Measurements from ENCODE around the gene ZNF512. TPM values are rescaled to one million over a fixed set of nuclear protein-coding genes. Genes with fewer than 3 reads are reported as not detected.
A peak's percentile ranks its signal among the peaks of the same experiment; 100 is the strongest.

ZNF512 gene
- total and polyA plus RNA-seq, 9 of the 15 experiments (the other 6 are each of a cell fraction or from before 2014, with no cell fraction given) = 24.7 to 101 (median 65.9) TPM

DNA sequence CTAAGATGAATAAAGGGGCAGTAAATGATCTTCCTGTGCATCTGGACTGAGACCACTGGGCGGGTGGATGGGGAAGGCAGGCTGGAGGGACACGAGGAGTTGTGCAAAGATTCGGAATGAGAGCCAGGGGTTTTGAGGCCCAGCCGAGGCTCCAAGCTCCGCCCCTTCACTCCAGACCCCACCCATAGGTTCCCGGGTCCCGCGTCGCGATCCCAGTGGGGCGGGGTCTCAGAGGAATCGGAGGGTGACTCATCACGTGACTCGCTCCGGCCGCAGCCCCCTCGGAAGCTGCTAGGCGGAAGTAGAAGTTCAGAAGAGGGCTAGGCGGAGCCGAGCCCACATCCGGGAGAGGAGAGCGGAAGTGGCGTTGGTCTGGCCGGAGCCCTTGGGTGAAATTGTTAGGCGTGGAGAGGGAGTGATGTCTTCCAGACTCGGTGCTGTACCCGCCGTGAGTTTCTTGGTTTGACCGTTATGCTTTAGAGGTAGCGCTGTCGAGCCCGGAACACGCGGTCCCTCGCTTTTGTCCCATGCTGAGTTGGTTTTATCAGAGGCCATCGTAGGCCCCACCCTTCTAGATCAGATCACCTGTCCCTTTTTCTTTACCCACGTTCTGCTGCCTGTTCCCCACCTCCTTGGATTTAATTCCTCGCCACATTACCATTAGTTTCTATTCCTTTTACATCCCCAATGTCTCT is at the start of gene ZNF512 (continued):
- TF ChIP-seq, protein P1, sequence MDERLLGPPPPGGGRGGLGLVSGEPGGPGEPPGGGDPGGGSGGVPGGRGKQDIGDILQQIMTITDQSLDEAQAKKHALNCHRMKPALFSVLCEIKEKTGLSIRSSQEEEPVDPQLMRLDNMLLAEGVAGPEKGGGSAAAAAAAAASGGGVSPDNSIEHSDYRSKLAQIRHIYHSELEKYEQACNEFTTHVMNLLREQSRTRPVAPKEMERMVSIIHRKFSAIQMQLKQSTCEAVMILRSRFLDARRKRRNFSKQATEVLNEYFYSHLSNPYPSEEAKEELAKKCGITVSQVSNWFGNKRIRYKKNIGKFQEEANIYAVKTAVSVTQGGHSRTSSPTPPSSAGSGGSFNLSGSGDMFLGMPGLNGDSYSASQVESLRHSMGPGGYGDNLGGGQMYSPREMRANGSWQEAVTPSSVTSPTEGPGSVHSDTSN (CRISPR knock-in tag; IDR thresholded peaks at IDR 0.05; ENCODE audit: low read depth) = no peak
- TF ChIP-seq, protein P1 (tag; conservative IDR thresholded peaks at IDR 0.05; ENCODE audit: low read depth) = no peak
- TF ChIP-seq DIDO1 (tag; IDR thresholded peaks at IDR 0.05; ENCODE audit: low read depth) = no peak; the same call in 1 of the 2 replicates
- TF ChIP-seq, protein P2, sequence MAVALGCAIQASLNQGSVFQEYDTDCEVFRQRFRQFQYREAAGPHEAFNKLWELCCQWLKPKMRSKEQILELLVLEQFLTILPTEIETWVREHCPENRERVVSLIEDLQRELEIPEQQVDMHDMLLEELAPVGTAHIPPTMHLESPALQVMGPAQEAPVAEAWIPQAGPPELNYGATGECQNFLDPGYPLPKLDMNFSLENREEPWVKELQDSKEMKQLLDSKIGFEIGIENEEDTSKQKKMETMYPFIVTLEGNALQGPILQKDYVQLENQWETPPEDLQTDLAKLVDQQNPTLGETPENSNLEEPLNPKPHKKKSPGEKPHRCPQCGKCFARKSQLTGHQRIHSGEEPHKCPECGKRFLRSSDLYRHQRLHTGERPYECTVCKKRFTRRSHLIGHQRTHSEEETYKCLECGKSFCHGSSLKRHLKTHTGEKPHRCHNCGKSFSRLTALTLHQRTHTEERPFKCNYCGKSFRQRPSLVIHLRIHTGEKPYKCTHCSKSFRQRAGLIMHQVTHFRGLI (CRISPR knock-in tag; IDR thresholded peaks at IDR 0.05) = no peak
- no peak for TF ChIP-seq PHTF2 (CRISPR knock-in tag; IDR thresholded peaks at IDR 0.05)
- no peak for TF ChIP-seq RHOXF2B (CRISPR knock-in tag; conservative IDR thresholded peaks at IDR 0.05)
- TF ChIP-seq, protein P3, sequence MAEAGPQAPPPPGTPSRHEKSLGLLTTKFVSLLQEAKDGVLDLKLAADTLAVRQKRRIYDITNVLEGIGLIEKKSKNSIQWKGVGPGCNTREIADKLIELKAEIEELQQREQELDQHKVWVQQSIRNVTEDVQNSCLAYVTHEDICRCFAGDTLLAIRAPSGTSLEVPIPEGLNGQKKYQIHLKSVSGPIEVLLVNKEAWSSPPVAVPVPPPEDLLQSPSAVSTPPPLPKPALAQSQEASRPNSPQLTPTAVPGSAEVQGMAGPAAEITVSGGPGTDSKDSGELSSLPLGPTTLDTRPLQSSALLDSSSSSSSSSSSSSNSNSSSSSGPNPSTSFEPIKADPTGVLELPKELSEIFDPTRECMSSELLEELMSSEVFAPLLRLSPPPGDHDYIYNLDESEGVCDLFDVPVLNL (CRISPR knock-in tag; IDR thresholded peaks at IDR 0.05; ENCODE audit: low read depth) = no peak
- TF ChIP-seq, protein P4, sequence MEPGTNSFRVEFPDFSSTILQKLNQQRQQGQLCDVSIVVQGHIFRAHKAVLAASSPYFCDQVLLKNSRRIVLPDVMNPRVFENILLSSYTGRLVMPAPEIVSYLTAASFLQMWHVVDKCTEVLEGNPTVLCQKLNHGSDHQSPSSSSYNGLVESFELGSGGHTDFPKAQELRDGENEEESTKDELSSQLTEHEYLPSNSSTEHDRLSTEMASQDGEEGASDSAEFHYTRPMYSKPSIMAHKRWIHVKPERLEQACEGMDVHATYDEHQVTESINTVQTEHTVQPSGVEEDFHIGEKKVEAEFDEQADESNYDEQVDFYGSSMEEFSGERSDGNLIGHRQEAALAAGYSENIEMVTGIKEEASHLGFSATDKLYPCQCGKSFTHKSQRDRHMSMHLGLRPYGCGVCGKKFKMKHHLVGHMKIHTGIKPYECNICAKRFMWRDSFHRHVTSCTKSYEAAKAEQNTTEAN (CRISPR knock-in tag; IDR thresholded peaks at IDR 0.05) = no peak
- TF ChIP-seq SAP30 (IDR thresholded peaks at IDR 0.05; ENCODE audit: borderline replicate concordance, insufficient read depth, low read depth, low read length, poor library complexity, severe bottlenecking) = peak; percentile 47
- TF ChIP-seq TCF3 (CRISPR knock-in tag; IDR thresholded peaks at IDR 0.05) = no peak
- TF ChIP-seq ARNT (IDR thresholded peaks at IDR 0.05) = no peak
- no peak for TF ChIP-seq ZNF146 (CRISPR knock-in tag; IDR thresholded peaks at IDR 0.05; ENCODE audit: unreplicated experiment)
- peak; percentile 12; the same call in 1 of the 2 replicates for TF ChIP-seq ZNF175 (CRISPR knock-in tag; IDR thresholded peaks at IDR 0.05; ENCODE audit: low read depth)
- TF ChIP-seq MIER1 (IDR thresholded peaks at IDR 0.05; ENCODE audit: low read depth) = no peak
- no peak for TF ChIP-seq TEAD2 (tag; IDR thresholded peaks at IDR 0.05)
- TF ChIP-seq ZNF232 (CRISPR knock-in tag; IDR thresholded peaks at IDR 0.05) = no peak
- no peak for TF ChIP-seq SRSF7 (optimal IDR thresholded peaks at IDR 0.05; ENCODE audit: low read depth, low read length)
- peak; percentile 92 for TF ChIP-seq POLR2A (conservative IDR thresholded peaks at IDR 0.05)
- TF ChIP-seq CBX5 (IDR thresholded peaks at IDR 0.05; ENCODE audit: borderline replicate concordance, low read depth) = no peak
- no peak for TF ChIP-seq HNRNPH1 (optimal IDR thresholded peaks at IDR 0.05; ENCODE audit: low read depth, low read length)
- TF ChIP-seq, protein P5, sequence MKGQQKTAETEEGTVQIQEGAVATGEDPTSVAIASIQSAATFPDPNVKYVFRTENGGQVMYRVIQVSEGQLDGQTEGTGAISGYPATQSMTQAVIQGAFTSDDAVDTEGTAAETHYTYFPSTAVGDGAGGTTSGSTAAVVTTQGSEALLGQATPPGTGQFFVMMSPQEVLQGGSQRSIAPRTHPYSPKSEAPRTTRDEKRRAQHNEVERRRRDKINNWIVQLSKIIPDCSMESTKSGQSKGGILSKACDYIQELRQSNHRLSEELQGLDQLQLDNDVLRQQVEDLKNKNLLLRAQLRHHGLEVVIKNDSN (CRISPR knock-in tag; IDR thresholded peaks at IDR 0.05) = peak; percentile 97
- no peak for TF ChIP-seq SRSF3 (IDR thresholded peaks at IDR 0.05; ENCODE audit: insufficient read depth, low read length)

All from K562 (cell line).